ENCODE results near the gene C1orf56. TPM values are rescaled to one million over a fixed set of nuclear protein-coding genes. Genes with fewer than 3 reads are reported as not detected.
A peak's percentile ranks its signal among the peaks of the same experiment; 100 is the strongest.

The C1orf56 gene
- total RNA-seq, 3 donors from 2014 or later (not counting 1 experiment from before 2014, with no cell fraction given), result 1.6 to 3.3 (median 1.9) TPM

GRCh38 chr1:151002611-151003010, 44.9 kb upstream of the C1orf56 start:
- peaks cover 26 to 36% of the 10 kb centered on the region in 2 donors for H3K4me1 Mint-ChIP-seq
- peak overlapping the region in 1 of 2 donors; percentile 69 for H3K27ac Mint-ChIP-seq
- intact Hi-C loops (cut with micrococcal nuclease), result no loop called here

GRCh38 chr1:151003180-151003579, 44.4 kb upstream of the C1orf56 start:
- Histone ChIP-seq H3K27me3 (ENCODE audit: control insufficient read depth, insufficient read depth, low read length) (no peaks in the 10 kb centered on the region), H3K36me3 (ENCODE audit: control insufficient read depth, insufficient read depth, low read length) (peaks cover 5% of the 10 kb centered on the region), H3K9me3 (ENCODE audit: control insufficient read depth, insufficient read depth, low read length) (no peaks in the 10 kb centered on the region), H3K27ac (ENCODE audit: low read length) (no peak overlapping the region), H3K4me3 (ENCODE audit: low read length) (no peak overlapping the region), H3K4me1 (ENCODE audit: control insufficient read depth, insufficient read depth, low read length) (peaks cover 52% of the 10 kb centered on the region)
- ATAC-seq, result no peak
- DNase-seq, result peak in 1 of 2 donors; percentile 48
- Mint-ChIP-seq H3K27ac (peak overlapping the region in 1 of 2 donors; percentile 69), H3K36me3 (no peaks in the 10 kb centered on the region), H3K9me3 (no peaks in the 10 kb centered on the region), H3K4me3 (no peak overlapping the region), H3K27me3 (ENCODE audit: low read depth in 2 of 2) (no peaks in the 10 kb centered on the region), H3K4me1 (peaks cover 31 to 42% of the 10 kb centered on the region in 2 donors)
- intact Hi-C loops (cut with micrococcal nuclease), result no loop called here
- TF ChIP-seq CTCF (IDR thresholded peaks at IDR 0.05), result no peak

More at GRCh38 chr1:151002611-151003010, 44.9 kb upstream of the C1orf56 start:
- Mint-ChIP-seq H3K36me3 (no peaks in the 10 kb centered on the region), H3K9me3 (no peaks in the 10 kb centered on the region), H3K27me3 (ENCODE audit: low read depth in 2 of 2) (no peaks in the 10 kb centered on the region), H3K4me3 (no peak overlapping the region)
- WGBS (ENCODE audit: insufficient coverage), result 84% methylated on average over 2 of the region's 2 CpGs
- Histone ChIP-seq H3K4me1 (ENCODE audit: control insufficient read depth, insufficient read depth, low read length) (peaks cover 49% of the 10 kb centered on the region), H3K27ac (ENCODE audit: low read length) (no peak overlapping the region), H3K36me3 (ENCODE audit: control insufficient read depth, insufficient read depth, low read length) (peaks cover 9% of the 10 kb centered on the region), H3K4me3 (ENCODE audit: low read length) (no peak overlapping the region), H3K27me3 (ENCODE audit: control insufficient read depth, insufficient read depth, low read length) (no peaks in the 10 kb centered on the region), H3K9me3 (ENCODE audit: control insufficient read depth, insufficient read depth, low read length) (no peaks in the 10 kb centered on the region)
- ATAC-seq, result no peak
- TF ChIP-seq CTCF (IDR thresholded peaks at IDR 0.05), result no peak
- DNase-seq, result no peak

GRCh38 chr1:151005729-151006319, 41.7 kb upstream of the C1orf56 start:
- peak overlapping the region; percentile 94 for H3K4me3 Mint-ChIP-seq
- no peaks in the 10 kb centered on the region for H3K27me3 Mint-ChIP-seq (ENCODE audit: low read depth in 2 of 2)
- no peak for TF ChIP-seq CTCF (IDR thresholded peaks at IDR 0.05)
- peak in 1 of 2 donors; percentile 35 for DNase-seq
- Histone ChIP-seq H3K27ac (ENCODE audit: low read length) (peak overlapping the region; percentile 95), H3K9me3 (ENCODE audit: control insufficient read depth, insufficient read depth, low read length) (no peaks in the 10 kb centered on the region), H3K27me3 (ENCODE audit: control insufficient read depth, insufficient read depth, low read length) (no peaks in the 10 kb centered on the region), H3K4me1 (ENCODE audit: control insufficient read depth, insufficient read depth, low read length) (peaks cover 63% of the 10 kb centered on the region), H3K36me3 (ENCODE audit: control insufficient read depth, insufficient read depth, low read length) (no peaks in the 10 kb centered on the region), H3K4me3 (ENCODE audit: low read length) (peak overlapping the region; percentile 51)
- H3K4me1 Mint-ChIP-seq, result peaks cover 47 to 60% of the 10 kb centered on the region in 2 donors
- no peaks in the 10 kb centered on the region for H3K9me3 Mint-ChIP-seq
- no peak for ATAC-seq
- peak overlapping the region; percentile 95 to 96 for H3K27ac Mint-ChIP-seq
- intact Hi-C loops (cut with micrococcal nuclease), result no loop called here
- 57% methylated on average over 3 of the region's 4 CpGs for whole genome bisulfite sequencing (ENCODE audit: insufficient coverage)
- no peaks in the 10 kb centered on the region for H3K36me3 Mint-ChIP-seq
